ENCODE data around the gene FERMT1. TPM values are rescaled to one million over a fixed set of nuclear protein-coding genes. Genes with fewer than 3 reads are reported as not detected.

Gene FERMT1
- total and polyA plus RNA-seq, 2 of the 13 experiments (the other 11 are each of a cell fraction or from before 2014, with no cell fraction given): 15.8 to 29.5 TPM

DNA sequence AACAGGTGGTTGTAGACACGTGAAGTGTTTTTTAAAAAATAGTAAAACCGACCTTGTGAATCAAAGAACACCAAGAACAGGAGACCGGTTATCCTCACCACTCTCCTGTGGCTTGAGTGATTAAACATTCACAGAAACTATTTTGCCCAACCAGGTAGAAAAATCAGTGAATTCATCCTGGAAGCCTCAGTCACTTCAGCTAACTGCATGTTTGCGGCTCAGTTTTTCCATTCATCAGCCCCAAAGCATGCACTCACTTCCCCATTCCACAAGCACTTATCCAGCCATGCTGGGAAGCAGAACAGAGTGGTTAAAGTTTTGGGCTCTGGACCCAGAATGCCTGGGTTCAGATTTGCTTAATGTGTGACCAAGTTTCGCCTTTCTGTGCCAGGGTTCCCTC, 71.3 kb downstream of the FERMT1 start:
- Histone ChIP-seq H3K4me1 (ENCODE audit: insufficient read depth, low read length) (peaks cover 43% of the 10 kb centered on the region), H3K27me3 (ENCODE audit: control insufficient read depth in 1 of 2, insufficient read depth in 2 of 2, low read length in 2 of 2) (peaks cover 1 to 8% of the 10 kb centered on the region in 2 experiments; a peak in 1 of 5 replicates), H2AFZ (ENCODE audit: low read length) (no peak overlapping the region), H3K27ac (ENCODE audit: extremely low read length, insufficient read depth, low read length) (no peak overlapping the region), H3K36me3 (replicated peaks in 1 of 2; ENCODE audit: control insufficient read depth in 1 of 2, insufficient read depth in 2 of 2, low read length in 2 of 2) (no peaks in the 10 kb centered on the region), H4K20me1 (ENCODE audit: insufficient read depth, low read length) (no peaks in the 10 kb centered on the region), H3K79me2 (ENCODE audit: insufficient read depth, low read length) (no peaks in the 10 kb centered on the region), H3K9me3 (ENCODE audit: low read length) (no peaks in the 10 kb centered on the region), H3K9ac (ENCODE audit: insufficient read depth, low read depth, low read length) (no peak overlapping the region), H3K4me2 (ENCODE audit: low read depth, low read length) (peak overlapping the region; percentile 94), H3K4me3 (replicated peaks in 1 of 3; ENCODE audit: insufficient read depth in 1 of 3, low read depth in 2 of 3, low read length in 3 of 3) (peak overlapping the region in 1 of 3 experiments; percentile 47; a peak in 1 of 6 replicates)
- in situ Hi-C loops (cut with HindIII; ENCODE audit: extremely low pct_ligation_motif_present, low pct_unique_long_range_greater_than_20kb) (no loop called here), intact Hi-C loops (cut with micrococcal nuclease; ENCODE audit: unreplicated experiment) (no loop called here)
- ChIA-PET CTCF (ENCODE audit: low intra/inter-chr PET ratio, low total read pairs) (no interaction called here), POLR2A (no interaction called here)
- BruUV-seq (replicated peaks): no TSS peak
- TF ChIP-seq, protein P1, sequence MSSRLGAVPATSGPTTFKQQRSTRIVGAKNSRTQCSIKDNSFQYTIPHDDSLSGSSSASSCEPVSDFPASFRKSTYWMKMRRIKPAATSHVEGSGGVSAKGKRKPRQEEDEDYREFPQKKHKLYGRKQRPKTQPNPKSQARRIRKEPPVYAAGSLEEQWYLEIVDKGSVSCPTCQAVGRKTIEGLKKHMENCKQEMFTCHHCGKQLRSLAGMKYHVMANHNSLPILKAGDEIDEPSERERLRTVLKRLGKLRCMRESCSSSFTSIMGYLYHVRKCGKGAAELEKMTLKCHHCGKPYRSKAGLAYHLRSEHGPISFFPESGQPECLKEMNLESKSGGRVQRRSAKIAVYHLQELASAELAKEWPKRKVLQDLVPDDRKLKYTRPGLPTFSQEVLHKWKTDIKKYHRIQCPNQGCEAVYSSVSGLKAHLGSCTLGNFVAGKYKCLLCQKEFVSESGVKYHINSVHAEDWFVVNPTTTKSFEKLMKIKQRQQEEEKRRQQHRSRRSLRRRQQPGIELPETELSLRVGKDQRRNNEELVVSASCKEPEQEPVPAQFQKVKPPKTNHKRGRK (CRISPR knock-in tag; IDR thresholded peaks at IDR 0.05): no peak
- no peak for TF ChIP-seq U2AF1 (optimal IDR thresholded peaks at IDR 0.05; ENCODE audit: low read depth, low read length)
- TF ChIP-seq, protein P2, sequence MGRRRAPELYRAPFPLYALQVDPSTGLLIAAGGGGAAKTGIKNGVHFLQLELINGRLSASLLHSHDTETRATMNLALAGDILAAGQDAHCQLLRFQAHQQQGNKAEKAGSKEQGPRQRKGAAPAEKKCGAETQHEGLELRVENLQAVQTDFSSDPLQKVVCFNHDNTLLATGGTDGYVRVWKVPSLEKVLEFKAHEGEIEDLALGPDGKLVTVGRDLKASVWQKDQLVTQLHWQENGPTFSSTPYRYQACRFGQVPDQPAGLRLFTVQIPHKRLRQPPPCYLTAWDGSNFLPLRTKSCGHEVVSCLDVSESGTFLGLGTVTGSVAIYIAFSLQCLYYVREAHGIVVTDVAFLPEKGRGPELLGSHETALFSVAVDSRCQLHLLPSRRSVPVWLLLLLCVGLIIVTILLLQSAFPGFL (CRISPR knock-in tag; IDR thresholded peaks at IDR 0.05): no peak
- TF ChIP-seq ZNF891 (CRISPR knock-in tag; IDR thresholded peaks at IDR 0.05): no peak
- no peak for FAIRE-seq
- 46% methylated on average over 5 of the region's 5 CpGs for WGBS (ENCODE audit: low lambda C conversion rate)
- ATAC-seq: no peak
- DNase-seq (ENCODE audit: low spot score): peak; percentile 33

DNA sequence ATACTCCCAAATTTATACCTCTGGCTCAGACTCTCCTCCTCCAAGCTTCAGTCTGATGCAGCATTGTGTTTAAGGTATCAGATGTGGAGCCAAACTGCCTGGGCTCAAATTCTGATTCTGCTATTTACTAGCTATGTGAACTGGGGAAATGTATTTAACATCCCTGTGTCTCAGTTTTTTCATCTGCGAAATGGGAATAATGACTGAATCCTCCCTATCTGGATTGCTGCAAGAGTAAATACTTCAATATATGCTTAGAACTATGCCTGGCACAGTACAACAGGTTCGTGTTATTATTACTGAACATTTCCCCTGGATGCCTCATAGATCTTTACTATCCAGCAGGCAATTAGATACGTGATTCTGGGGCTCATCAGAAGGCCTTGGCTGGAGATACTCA, 74.4 kb downstream of the FERMT1 start:
- no peak for ATAC-seq
- no peak for DNase-seq (ENCODE audit: low spot score)
- ChIA-PET POLR2A (no interaction called here), CTCF (ENCODE audit: low intra/inter-chr PET ratio, low total read pairs) (no interaction called here)
- H3K4me3 ChIP-seq (replicated peaks in 1 of 3; ENCODE audit: insufficient read depth in 1 of 3, low read depth in 2 of 3, low read length in 3 of 3): no peak overlapping the region
- no peak overlapping the region for H3K27ac ChIP-seq (ENCODE audit: extremely low read length, insufficient read depth, low read length)
- TF ChIP-seq, protein P3, sequence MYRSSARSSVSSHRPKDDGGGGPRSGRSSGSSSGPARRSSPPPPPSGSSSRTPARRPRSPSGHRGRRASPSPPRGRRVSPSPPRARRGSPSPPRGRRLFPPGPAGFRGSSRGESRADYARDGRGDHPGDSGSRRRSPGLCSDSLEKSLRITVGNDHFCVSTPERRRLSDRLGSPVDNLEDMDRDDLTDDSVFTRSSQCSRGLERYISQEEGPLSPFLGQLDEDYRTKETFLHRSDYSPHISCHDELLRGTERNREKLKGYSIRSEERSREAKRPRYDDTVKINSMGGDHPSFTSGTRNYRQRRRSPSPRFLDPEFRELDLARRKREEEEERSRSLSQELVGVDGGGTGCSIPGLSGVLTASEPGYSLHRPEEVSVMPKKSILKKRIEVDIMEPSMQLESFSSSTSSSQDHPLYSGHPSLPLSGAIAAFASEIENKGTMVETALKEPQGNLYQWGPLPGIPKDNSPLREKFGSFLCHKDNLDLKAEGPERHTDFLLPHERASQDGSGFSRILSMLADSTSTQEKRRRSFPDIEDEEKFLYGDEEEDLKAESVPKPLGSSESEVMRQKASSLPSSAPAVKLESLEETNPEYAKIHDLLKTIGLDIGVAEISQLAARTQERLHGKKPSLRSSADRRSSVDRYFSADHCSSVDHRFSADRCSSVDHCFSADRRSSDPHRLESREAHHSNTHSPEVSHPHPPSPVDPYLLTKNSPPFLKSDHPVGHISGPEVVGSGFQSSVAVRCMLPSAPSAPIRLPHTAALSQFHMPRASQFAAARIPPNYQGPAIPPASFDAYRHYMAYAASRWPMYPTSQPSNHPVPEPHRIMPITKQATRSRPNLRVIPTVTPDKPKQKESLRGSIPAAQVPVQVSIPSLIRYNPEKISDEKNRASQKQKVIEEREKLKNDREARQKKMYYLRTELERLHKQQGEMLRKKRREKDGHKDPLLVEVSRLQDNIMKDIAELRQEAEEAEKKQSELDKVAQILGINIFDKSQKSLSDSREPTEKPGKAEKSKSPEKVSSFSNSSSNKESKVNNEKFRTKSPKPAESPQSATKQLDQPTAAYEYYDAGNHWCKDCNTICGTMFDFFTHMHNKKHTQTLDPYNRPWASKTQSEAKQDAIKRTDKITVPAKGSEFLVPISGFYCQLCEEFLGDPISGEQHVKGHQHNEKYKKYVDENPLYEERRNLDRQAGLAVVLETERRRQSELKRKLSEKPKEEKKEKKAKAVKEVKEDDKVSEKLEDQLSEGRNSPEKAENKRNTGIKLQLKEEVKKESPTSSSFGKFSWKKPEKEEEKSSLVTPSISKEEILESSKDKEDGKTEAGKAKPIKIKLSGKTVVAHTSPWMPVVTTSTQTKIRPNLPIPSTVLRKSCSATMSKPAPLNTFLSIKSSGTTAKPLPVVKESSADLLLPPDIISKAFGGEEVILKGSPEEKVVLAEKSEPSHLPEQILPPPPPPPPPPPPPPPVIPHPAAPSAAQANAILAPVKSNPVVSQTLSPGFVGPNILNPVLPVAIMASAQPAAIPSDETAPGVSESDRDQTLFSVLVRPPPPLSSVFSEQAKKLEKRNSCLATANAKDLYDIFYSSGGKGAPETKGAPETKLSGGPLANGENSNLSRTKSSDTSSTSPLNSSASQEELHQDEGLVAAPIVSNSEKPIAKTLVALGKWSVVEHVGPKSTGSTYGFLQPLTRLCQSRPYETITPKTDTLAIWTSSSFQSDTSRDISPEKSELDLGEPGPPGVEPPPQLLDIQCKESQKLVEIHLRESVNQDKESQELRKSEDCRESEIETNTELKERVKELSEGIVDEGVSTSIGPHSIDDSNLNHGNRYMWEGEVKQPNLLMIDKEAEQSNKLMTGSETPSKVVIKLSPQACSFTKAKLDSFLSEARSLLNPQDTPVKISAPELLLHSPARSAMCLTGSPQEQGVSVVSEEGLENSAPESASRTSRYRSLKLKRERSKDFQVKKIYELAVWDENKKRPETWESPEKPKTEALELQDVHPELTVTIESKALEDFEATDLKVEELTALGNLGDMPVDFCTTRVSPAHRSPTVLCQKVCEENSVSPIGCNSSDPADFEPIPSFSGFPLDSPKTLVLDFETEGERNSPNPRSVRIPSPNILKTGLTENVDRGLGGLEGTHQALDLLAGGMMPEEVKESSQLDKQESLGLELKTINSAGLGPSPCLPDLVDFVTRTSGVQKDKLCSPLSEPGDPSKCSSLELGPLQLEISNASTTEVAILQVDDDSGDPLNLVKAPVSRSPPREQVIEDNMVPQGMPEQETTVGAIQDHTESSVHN (CRISPR knock-in tag; IDR thresholded peaks at IDR 0.05): no peak
- TF ChIP-seq ZNF234 (CRISPR knock-in tag; conservative IDR thresholded peaks at IDR 0.05) (no peak), ZNF629 (CRISPR knock-in tag; conservative IDR thresholded peaks at IDR 0.05) (peak; percentile 57), HNRNPUL1 (IDR thresholded peaks at IDR 0.05; ENCODE audit: low read depth, low read length) (no peak)
- 52% methylated on average over 3 of the region's 3 CpGs for WGBS (ENCODE audit: low lambda C conversion rate)
- peaks cover 17% of the 10 kb centered on the region for H3K4me1 ChIP-seq (ENCODE audit: insufficient read depth, low read length)
- H4K20me1 ChIP-seq (ENCODE audit: insufficient read depth, low read length): no peaks in the 10 kb centered on the region
- no peaks in the 10 kb centered on the region for H3K79me2 ChIP-seq (ENCODE audit: insufficient read depth, low read length)
- H3K36me3 ChIP-seq (replicated peaks in 1 of 2; ENCODE audit: control insufficient read depth in 1 of 2, insufficient read depth in 2 of 2, low read length in 2 of 2): no peaks in the 10 kb centered on the region
- H2AFZ ChIP-seq (ENCODE audit: low read length): no peak overlapping the region
- FAIRE-seq: no peak
- H3K9me3 ChIP-seq (ENCODE audit: low read length): no peaks in the 10 kb centered on the region
- no TSS peak for BruUV-seq (replicated peaks)
- no peak overlapping the region for H3K9ac ChIP-seq (ENCODE audit: insufficient read depth, low read depth, low read length)
- intact Hi-C loops (cut with micrococcal nuclease; ENCODE audit: unreplicated experiment) (no loop called here), in situ Hi-C loops (cut with HindIII; ENCODE audit: extremely low pct_ligation_motif_present, low pct_unique_long_range_greater_than_20kb) (no loop called here)
- no peak overlapping the region for H3K4me2 ChIP-seq (ENCODE audit: low read depth, low read length)
- peaks cover 0 to 1% of the 10 kb centered on the region in 2 experiments; a peak in 1 of 5 replicates for H3K27me3 ChIP-seq (ENCODE audit: control insufficient read depth in 1 of 2, insufficient read depth in 2 of 2, low read length in 2 of 2)
